Measurements from ENCODE around the gene CDON.
"Not testable (repeated sequence)": the region's sequence is repeated elsewhere in the genome, so short reads cannot be mapped to it uniquely, and the experiment has no call there.

CDON gene

DNA sequence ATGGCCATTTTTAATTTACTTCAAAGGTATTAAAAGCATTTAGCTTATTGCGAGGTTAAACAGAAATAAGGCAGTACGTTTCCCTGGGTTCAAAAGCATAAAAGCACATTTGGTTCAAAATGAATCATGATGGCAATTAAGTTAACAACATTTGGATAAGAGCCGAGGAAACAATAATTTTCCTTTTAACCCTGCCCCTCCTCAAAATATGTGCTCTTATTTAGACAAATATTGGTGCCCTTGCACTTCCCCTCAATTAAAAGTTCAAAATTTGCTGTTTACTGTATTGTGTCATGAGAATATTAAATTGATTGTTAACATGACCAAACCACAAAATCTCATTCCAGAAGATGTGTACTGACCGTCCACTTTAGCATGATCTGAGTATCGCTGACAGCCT, 68.2 kb downstream of the CDON start:
- no peak for DNase-seq (ENCODE audit: low read depth in 2 of 2)

DNA sequence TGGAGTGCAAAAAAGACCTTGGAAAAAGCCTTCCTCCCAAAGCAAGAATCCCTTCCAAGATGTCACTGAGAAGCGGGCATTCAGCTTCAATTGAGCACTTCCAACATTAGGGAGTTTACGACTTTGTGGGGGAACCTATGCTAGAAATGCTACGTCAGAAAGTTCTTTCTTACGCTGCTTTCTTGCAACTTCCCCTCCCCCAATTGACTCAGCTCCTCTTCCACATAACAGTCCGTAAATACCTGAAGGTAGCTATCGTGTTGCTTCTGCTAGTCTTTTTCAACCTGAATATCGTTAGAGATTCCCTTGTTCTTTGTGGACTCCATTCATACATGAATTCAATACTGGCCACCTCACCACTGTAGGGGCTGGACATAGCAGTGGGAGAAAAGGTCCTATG, 69.8 kb downstream of the CDON start:
- DNase-seq (ENCODE audit: low read depth in 2 of 2) = no peak

GRCh38 chr11:125990244-125990643, 72.4 kb downstream of the CDON start:
- no peak for DNase-seq (ENCODE audit: low read depth in 2 of 2)

- no peak for DNase-seq (ENCODE audit: low read depth in 2 of 2)
Measured at GRCh38 chr11:125987066-125987641, 75.5 kb downstream of the CDON start.

- DNase-seq (ENCODE audit: low read depth in 2 of 2) = not testable (repeated sequence)
Measured at GRCh38 chr11:125985956-125986355, 76.7 kb downstream of the CDON start.

- DNase-seq (ENCODE audit: low read depth in 2 of 2) = no peak
Measured at GRCh38 chr11:125982348-125982730, 80.3 kb downstream of the CDON start.

DNA sequence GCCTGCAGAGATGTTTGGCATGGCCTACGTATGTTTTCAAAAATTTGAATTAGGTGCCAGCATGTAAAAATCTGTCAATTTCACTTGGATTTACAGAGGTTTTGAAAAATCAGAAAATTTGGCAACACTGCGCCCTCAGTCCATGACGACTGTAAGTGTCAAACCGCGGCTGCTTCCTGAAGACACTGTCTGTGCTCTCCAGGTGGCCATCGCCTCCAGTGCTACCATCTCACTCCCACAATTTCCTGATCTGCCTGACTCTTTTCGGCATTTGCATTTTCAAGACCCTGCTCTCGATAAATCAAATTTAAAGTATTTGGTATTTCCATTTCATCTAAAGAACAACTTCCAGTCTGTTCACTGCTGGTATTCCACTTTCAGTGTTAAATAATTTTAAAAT, 82.2 kb downstream of the CDON start:
- no peak for DNase-seq (ENCODE audit: low read depth in 2 of 2)

DNA sequence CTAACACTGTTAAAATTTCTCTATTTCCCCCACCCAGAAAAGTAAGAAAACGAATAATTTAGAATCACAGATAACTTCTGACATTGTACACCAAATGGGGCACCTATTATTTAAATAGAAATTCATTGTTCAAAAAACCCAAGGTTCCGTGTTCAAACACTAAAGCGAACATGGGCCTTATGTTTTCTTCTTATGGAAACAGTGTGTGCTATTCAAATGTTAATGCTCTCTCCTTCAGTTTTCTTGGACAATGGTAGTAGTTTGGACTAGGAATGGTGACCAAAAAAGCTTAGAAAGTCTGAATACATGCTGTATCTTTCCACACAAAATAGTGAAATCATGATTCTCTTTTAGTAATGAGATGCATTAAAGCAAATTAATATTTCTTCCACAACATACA, 83.2 kb downstream of the CDON start:
- DNase-seq (ENCODE audit: low read depth in 2 of 2) = no peak

GRCh38 chr11:125978778-125979407, 83.8 kb downstream of the CDON start:
- DNase-seq (ENCODE audit: low read depth in 2 of 2) = no peak

- no peak for DNase-seq (ENCODE audit: low read depth in 2 of 2)
Measured at GRCh38 chr11:125978181-125978716, 84.4 kb downstream of the CDON start.

DNA sequence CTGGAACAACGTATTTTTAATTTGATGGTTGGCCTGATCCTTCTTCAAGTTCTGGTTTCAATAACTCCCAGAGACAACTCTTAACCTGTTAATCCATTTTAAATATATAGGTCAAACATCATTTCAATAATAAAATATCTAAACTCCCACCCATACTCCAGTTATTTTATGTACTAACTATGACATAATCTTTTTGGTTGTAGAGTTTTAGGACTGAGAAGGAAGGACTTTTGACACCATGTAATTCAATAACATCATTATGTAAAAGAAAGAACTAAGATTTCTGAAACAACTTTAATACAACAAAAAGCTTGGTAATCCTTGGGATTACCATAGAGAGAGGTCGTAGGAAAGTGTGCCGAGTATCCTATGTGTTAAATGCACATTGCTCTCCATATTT, 85.3 kb downstream of the CDON start:
- no peak for DNase-seq (ENCODE audit: low read depth in 2 of 2)

GRCh38 chr11:125976156-125976555, 86.5 kb downstream of the CDON start:
- no peak for DNase-seq (ENCODE audit: low read depth in 2 of 2)

DNA sequence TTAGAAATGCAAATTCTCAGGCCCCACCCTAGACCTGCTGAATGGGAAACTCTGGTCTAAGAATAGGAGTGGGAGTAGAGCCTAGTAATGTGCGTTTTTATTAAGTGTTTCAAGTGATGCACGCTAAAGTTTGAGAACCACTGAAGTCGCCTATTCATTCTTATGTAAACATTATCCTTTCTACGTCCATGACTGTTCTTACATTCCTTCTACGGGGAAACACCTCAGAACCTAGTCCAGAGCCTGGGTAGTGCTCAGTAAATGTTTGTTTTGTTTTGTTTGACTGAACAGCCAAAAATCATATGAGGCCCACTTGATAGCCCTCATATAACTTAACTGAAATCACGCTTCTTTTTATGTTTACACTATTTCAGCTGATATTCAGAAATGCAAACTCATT, 87.0 kb downstream of the CDON start:
- DNase-seq (ENCODE audit: low read depth in 2 of 2) = no peak

- no peak for DNase-seq (ENCODE audit: low read depth in 2 of 2)
Measured at GRCh38 chr11:125974284-125974683, 88.4 kb downstream of the CDON start.

GRCh38 chr11:125971618-125972017, 91.0 kb downstream of the CDON start:
- no peak for DNase-seq (ENCODE audit: low read depth in 2 of 2)

- DNase-seq (ENCODE audit: low read depth in 2 of 2) = no peak
Measured at GRCh38 chr11:125968354-125968753, 94.3 kb downstream of the CDON start.

GRCh38 chr11:125967515-125967914, 95.2 kb downstream of the CDON start:
- no peak for DNase-seq (ENCODE audit: low read depth in 2 of 2)

GRCh38 chr11:125960771-125961170, 101.9 kb downstream of the CDON start:
- DNase-seq (ENCODE audit: low read depth in 2 of 2) = no peak

GRCh38 chr11:125959931-125960330, 102.7 kb downstream of the CDON start:
- no peak for DNase-seq (ENCODE audit: low read depth in 2 of 2)

DNA sequence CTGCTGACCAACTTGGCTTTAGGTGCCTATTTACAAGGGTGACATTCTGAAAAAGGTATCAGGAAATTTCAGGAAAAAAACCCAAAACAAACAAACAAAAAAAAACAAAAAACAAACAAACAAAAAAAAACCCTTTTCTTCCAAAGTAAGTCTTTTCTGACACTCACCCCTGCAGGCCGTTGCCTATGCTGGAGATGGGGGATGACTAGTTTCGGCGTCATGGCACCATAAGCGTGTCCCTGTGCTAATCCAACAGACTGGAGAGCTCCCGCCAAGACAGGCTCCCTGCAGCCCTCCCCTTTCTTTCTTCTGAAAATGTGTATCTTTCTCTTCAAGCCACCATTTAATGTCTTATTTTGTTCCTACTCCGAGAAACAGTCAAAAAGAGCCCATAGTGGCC, 103.2 kb downstream of the CDON start:
- DNase-seq (ENCODE audit: low read depth in 2 of 2) = no peak

- DNase-seq (ENCODE audit: low read depth in 2 of 2) = no peak
Measured at GRCh38 chr11:125958872-125959400, 103.7 kb downstream of the CDON start.

- no peak for DNase-seq (ENCODE audit: low read depth in 2 of 2)
Measured at GRCh38 chr11:125957618-125958332, 104.9 kb downstream of the CDON start.

Measured in activated CD8-positive, alpha-beta memory T cell treated with anti-CD3 and anti-CD28 coated beads for 4 hours (primary cell).